Thoracic aorta (tissue), 2 donors: Measurements from ENCODE around the gene TRPM3. TPM values are rescaled to one million over a fixed set of nuclear protein-coding genes. Genes with fewer than 3 reads are reported as not detected.

Source experiments
- ATAC-seq: fragments of 150-250 bp; one replicate; pipeline ENCODE4 v1.8.0; 2017; ENCODE audit warnings: low read depth; ENCODE audit not compliant: insufficient number of reproducible peaks, low FRiP score
- DNase-seq: peaks from one replicate; pipeline ENCODE4 v3.0.0-alpha.2; 2020; ENCODE audit warnings: low spot score
- H3K27ac ChIP-seq, 2 donors: fragments of 200-600 bp; sonication (generic); 1 replicate in 1 of 2; 2 replicates in 1 of 2; pipeline ENCODE4 v1.5.1; 2016; ENCODE audit warnings: mild to moderate bottlenecking in 2 of 2, moderate library complexity in 2 of 2
- H3K27me3 ChIP-seq: fragments of 200-600 bp; sonication (generic); replicated peaks from 2 replicates; pipeline ENCODE4 v1.6.0; 2016; ENCODE audit warnings: mild to moderate bottlenecking; ENCODE audit not compliant: insufficient read depth
- H3K36me3 ChIP-seq: fragments of 200-600 bp; sonication (generic); one replicate; pipeline ENCODE4 v1.5.1; 2016
- H3K4me1 ChIP-seq, 2 donors: fragments of 200-600 bp; sonication (generic); 1 replicate in 1 of 2; 2 replicates in 1 of 2; pipeline versions ENCODE4 v1.5.1 to v1.6.0; 2016; ENCODE audit warnings: low read depth in 2 of 2, mild to moderate bottlenecking in 1 of 2; ENCODE audit not compliant: control insufficient read depth in 1 of 2
- H3K4me3 ChIP-seq: fragments of 200-600 bp; sonication (generic); 2 replicates; pipeline ENCODE4 v1.5.1; 2016; ENCODE audit warnings: mild to moderate bottlenecking
- H3K9me3 ChIP-seq: fragments of 200-600 bp; sonication (generic); 2 replicates; pipeline ENCODE4 v1.5.1; 2016
- CTCF ChIP-seq: fragments of 200-600 bp; sonication (generic); IDR thresholded peaks from one replicate; pipeline ENCODE4 v1.5.1; 2019; ENCODE audit warnings: antibody characterized with exemption
- total RNA-seq, 2 donors: library from RNA; depleted of rRNA; stranded (reverse); fragments of >200 nt; gene quantifications; one replicate each; pipeline versions ENCODE4 v1.1.0 to v1.2.3, GENCODE V29; 2016

TRPM3 gene
- total RNA-seq, 2 donors from 2014 or later = 2.1 to 5.0 TPM

- no peak for TF ChIP-seq CTCF
- DNase-seq = no peak
- peak overlapping the region; percentile 72 to 79 for H3K27ac ChIP-seq
- no peaks in the 10 kb centered on the region for H3K27me3 ChIP-seq
- H3K9me3 ChIP-seq = no peaks in the 10 kb centered on the region
- H3K36me3 ChIP-seq = no peaks in the 10 kb centered on the region
- ATAC-seq = no peak
- no peak overlapping the region for H3K4me3 ChIP-seq
- H3K4me1 ChIP-seq = peaks cover 38 to 51% of the 10 kb centered on the region in 2 donors
Measured at GRCh38 chr9:70502690-70503089, 618.7 kb downstream of the TRPM3 start.

- no peaks in the 10 kb centered on the region for H3K9me3 ChIP-seq
- TF ChIP-seq CTCF = no peak
- ATAC-seq (no peak), DNase-seq (no peak)
- peak overlapping the region; percentile 52 to 79 for H3K27ac ChIP-seq
- no peaks in the 10 kb centered on the region for H3K27me3 ChIP-seq
- H3K4me3 ChIP-seq = no peak overlapping the region
- peaks cover 38 to 51% of the 10 kb centered on the region in 2 donors for H3K4me1 ChIP-seq
- H3K36me3 ChIP-seq = no peaks in the 10 kb centered on the region
Measured at GRCh38 chr9:70500793-70501192, 620.6 kb downstream of the TRPM3 start.

GRCh38 chr9:70499621-70500020 lies 621.8 kb downstream of the TRPM3 start:
- Histone ChIP-seq H3K36me3 (no peaks in the 10 kb centered on the region), H3K27me3 (no peaks in the 10 kb centered on the region), H3K9me3 (no peaks in the 10 kb centered on the region), H3K4me3 (no peak overlapping the region), H3K27ac (no peak overlapping the region), H3K4me1 (peaks cover 30 to 42% of the 10 kb centered on the region in 2 donors)
- ATAC-seq (no peak), DNase-seq (no peak)
- no peak for TF ChIP-seq CTCF

GRCh38 chr9:70498866-70499265 lies 622.6 kb downstream of the TRPM3 start:
- H3K36me3 ChIP-seq = no peaks in the 10 kb centered on the region
- no peak overlapping the region for H3K27ac ChIP-seq
- no peak for ATAC-seq
- TF ChIP-seq CTCF = no peak
- H3K4me3 ChIP-seq = no peak overlapping the region
- H3K27me3 ChIP-seq = no peaks in the 10 kb centered on the region
- DNase-seq = no peak
- no peaks in the 10 kb centered on the region for H3K9me3 ChIP-seq
- H3K4me1 ChIP-seq = peaks cover 23 to 35% of the 10 kb centered on the region in 2 donors

- DNase-seq = no peak
- H3K4me3 ChIP-seq = no peak overlapping the region
- H3K4me1 ChIP-seq = peaks cover 14 to 26% of the 10 kb centered on the region in 2 donors
- H3K36me3 ChIP-seq = no peaks in the 10 kb centered on the region
- no peak overlapping the region for H3K27ac ChIP-seq
- no peaks in the 10 kb centered on the region for H3K9me3 ChIP-seq
- H3K27me3 ChIP-seq = no peaks in the 10 kb centered on the region
- ATAC-seq = no peak
- TF ChIP-seq CTCF = no peak
Measured at GRCh38 chr9:70496244-70496643, 625.2 kb downstream of the TRPM3 start.
